ENCODE measurements around the gene CTDNEP1.

The CTDNEP1 gene

DNA sequence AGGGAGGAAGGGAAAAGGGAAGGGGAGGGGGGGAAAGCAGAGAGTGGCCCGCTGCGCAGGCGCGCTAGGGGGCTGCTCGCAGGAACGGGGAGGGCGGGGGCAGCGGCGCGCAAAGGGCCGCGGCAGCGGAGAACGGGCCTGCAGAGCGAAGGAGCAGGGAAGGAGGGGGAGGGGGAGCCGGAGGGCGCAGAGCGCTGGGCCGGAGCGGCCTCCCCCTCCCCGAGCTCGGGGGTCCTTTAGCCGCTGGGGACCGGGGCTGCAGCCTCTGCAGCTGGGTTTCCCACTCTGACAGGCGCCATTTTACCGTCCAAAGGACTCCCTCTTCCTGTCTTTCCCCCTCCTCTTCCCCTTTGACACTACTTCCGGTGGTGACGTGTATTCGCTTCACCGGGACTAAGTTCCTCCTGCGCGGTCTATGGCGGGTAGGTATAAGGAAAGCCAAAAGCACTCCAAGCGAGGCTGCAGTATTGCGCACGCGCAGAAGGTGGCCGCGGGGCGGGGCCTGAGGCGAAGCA lies at the start of gene CTDNEP1:
Gene CTDNEP1 (minus strand): TSS at position 74 of the 515 bp plus-strand sequence. CDS start 438 bp downstream, outside the sequence.
- peak within 1 kb of the TSS; percentile 92 for H3K9ac ChIP-seq (ENCODE audit: low read length)
- peaks cover 12% of the 10 kb centered on the region for H3K4me1 ChIP-seq (ENCODE audit: control insufficient read depth, low read depth, low read length)
- H3K27ac ChIP-seq (ENCODE audit: low read length): peak within 1 kb of the TSS; percentile 98
- H3K27me3 ChIP-seq (ENCODE audit: control insufficient read depth, insufficient read depth, low read length): no peaks in the 10 kb centered on the region
- H3K4me3 ChIP-seq (ENCODE audit: low read length): peak within 1 kb of the TSS; percentile 94
- no peaks in the 10 kb centered on the region for H3K9me3 ChIP-seq (ENCODE audit: control insufficient read depth, low read depth, low read length)
- H3K36me3 ChIP-seq (ENCODE audit: control insufficient read depth, low read depth, low read length): peaks cover 17% of the 10 kb centered on the region

DNA sequence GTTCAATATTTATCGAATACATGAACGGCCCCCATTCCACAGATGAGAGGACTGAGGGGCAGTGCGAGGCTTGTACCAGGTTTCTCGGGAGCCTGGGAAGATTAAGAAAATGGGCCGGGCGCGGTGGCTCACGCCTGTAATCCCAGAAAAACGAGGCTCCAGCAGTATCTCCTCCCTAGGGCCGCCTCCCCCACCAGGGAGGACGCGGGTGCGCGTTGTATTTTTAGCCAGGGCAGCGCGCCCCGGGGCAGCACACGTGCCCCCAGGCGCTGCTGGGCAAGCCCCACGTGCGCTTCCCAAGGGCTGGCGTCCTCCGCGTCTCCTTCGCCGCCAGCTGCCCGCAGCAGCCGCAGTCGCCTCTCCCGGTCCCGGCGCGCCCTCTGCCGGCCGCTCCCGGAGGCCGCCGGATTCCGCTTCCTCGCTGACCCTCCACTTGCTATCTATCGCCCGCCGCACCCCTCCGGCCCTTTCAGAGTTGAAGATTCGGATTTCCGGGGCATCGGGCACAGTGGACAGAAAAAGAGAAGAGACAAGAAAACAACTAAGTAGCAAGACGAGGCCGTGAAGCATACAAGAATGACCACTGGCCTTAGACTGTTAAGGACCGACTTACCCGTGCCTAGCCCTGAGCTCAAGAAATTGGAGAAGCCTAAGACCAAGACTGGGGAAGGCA lies 44.8 kb upstream of the CTDNEP1 start:
- Histone ChIP-seq H3K4me3 (ENCODE audit: low read length) (peak overlapping the region; percentile 27), H3K9me3 (ENCODE audit: control insufficient read depth, low read depth, low read length) (no peaks in the 10 kb centered on the region), H3K27ac (ENCODE audit: low read length) (no peak overlapping the region), H3K27me3 (ENCODE audit: control insufficient read depth, insufficient read depth, low read length) (peaks cover 47% of the 10 kb centered on the region), H3K4me1 (ENCODE audit: control insufficient read depth, low read depth, low read length) (peaks cover 7% of the 10 kb centered on the region), H3K9ac (ENCODE audit: low read length) (no peak overlapping the region), H3K36me3 (ENCODE audit: control insufficient read depth, low read depth, low read length) (no peaks in the 10 kb centered on the region)

DNA sequence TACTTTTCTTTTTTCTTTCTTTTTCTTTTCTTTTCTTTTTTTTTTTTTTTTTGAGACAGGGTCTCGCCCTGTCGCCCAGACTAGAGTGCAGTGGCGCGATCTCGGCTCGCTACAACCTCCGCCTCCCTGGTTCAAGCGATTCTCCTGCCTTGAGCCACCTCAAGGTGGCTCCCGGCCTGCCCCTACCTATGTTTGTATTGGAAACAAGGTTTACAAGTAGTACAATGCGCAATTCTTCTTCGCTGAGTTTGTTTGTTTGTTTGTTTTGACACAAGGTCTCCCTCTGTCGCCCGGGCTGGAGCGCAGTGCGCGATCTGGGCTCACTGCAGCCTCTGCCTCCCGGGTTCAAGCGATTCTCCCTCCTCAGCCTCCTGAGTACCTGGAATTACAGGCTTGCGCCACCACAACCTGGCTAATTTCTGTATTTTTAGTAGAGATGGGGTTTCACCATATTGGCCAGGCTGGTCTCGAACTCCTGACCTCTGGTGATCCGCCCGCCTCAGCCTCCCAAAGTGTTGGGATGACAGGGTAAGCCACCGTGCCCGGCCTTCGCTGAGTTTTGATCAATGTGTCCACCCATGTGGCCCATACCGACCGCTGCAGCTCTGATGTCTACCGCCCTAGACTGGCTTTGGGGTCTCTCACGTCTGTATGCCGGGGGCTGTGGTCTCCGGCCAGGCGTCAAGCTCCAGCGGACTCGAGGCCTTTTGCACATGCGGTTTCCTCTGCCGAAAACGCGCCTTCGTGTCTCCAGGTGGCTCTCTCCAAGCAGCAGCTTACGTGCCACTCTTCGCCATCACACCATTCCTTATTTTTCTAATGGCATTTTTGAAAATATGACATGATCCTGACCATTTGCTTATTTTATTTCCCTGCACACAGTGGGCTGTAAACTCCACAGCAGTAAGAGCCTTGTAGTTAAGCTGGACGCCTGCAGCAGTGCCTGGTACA lies 44.0 kb upstream of the CTDNEP1 start:
- H3K27me3 ChIP-seq (ENCODE audit: control insufficient read depth, insufficient read depth, low read length): peaks cover 47% of the 10 kb centered on the region
- H3K4me3 ChIP-seq (ENCODE audit: low read length): peak overlapping the region; percentile 47
- no peak overlapping the region for H3K27ac ChIP-seq (ENCODE audit: low read length)
- peaks cover 7% of the 10 kb centered on the region for H3K4me1 ChIP-seq (ENCODE audit: control insufficient read depth, low read depth, low read length)
- no peak overlapping the region for H3K9ac ChIP-seq (ENCODE audit: low read length)
- no peaks in the 10 kb centered on the region for H3K9me3 ChIP-seq (ENCODE audit: control insufficient read depth, low read depth, low read length)
- H3K36me3 ChIP-seq (ENCODE audit: control insufficient read depth, low read depth, low read length): no peaks in the 10 kb centered on the region

DNA sequence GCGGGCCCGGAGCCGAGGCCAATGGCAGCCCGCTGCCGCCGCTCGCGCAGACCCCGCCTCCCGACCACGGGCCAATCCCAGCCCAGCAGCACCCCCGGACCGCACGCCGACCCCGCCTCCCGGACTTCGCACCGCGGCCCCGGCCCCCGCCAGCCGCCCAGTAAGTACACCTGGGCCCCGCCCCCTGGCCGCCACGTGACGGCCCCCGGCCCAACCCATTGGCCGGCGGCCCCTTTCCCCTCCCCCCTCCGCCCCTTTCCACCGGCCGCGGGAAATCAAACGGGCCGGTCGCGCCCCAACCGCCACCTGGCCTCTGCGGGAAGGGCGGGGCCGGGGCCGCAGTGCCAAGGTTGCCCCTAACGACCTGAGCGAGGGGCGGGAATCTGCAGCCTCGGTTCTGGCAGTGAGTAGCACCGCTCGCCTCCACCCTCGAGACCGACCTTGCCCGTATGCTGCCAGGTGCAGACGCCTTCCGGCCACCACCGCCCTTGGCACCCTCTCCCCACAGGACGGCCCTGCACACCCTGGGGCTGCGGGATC lies 43.1 kb upstream of the CTDNEP1 start, which contains the start of gene YBX2:
Gene YBX2 (minus strand): TSS at position 26 of the 540 bp plus-strand sequence. CDS start 139 bp downstream, outside the sequence.
- Histone ChIP-seq H3K4me1 (ENCODE audit: control insufficient read depth, low read depth, low read length) (peaks cover 7% of the 10 kb centered on the region), H3K27ac (ENCODE audit: low read length) (no peak within 1 kb of the TSS), H3K27me3 (ENCODE audit: control insufficient read depth, insufficient read depth, low read length) (peaks cover 47% of the 10 kb centered on the region), H3K36me3 (ENCODE audit: control insufficient read depth, low read depth, low read length) (no peaks in the 10 kb centered on the region), H3K4me3 (ENCODE audit: low read length) (peak within 1 kb of the TSS; percentile 47), H3K9ac (ENCODE audit: low read length) (no peak within 1 kb of the TSS), H3K9me3 (ENCODE audit: control insufficient read depth, low read depth, low read length) (no peaks in the 10 kb centered on the region)

DNA sequence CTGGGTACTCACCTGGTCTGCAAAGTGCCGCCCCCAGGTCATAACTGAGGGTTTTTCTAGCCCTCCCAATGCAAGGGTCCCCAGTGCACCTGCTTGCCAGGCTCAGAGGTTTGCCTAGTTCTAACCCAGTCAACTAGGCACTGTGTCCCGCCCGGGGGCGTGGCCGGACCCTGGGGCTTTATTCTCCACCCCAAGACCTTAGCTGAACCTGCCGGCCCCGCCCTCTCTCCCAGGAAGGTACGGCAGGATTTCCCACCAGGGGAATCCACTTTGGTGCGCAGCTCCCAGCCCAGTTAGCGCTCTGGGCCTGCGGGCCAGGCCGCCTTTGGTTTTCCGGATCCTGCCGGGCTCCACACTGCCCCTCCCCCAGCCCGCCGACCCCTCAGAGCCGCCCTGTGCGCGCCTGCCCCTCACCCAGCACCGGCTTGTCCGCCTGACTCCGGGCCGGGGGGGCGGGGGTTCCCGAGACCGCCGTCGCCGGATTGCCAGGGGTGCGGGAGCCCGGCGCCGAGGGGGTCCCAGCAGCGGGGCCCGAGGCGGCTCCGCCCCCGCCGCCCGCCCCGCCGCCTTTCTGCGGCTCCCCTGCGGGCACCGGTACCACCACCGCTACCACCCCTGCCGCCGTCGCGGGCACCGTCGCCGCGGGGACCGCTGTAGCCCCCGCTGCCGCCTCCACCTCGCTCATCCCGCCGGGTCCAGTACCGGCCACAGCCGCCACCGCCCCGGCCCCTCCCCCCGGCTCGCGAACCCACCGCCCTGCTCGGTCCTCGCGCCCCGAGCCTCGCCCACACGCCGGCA lies 42.5 kb upstream of the CTDNEP1 start:
- Histone ChIP-seq H3K4me1 (ENCODE audit: control insufficient read depth, low read depth, low read length) (peaks cover 7% of the 10 kb centered on the region), H3K27ac (ENCODE audit: low read length) (no peak overlapping the region), H3K9me3 (ENCODE audit: control insufficient read depth, low read depth, low read length) (no peaks in the 10 kb centered on the region), H3K9ac (ENCODE audit: low read length) (no peak overlapping the region), H3K36me3 (ENCODE audit: control insufficient read depth, low read depth, low read length) (no peaks in the 10 kb centered on the region), H3K27me3 (ENCODE audit: control insufficient read depth, insufficient read depth, low read length) (peaks cover 47% of the 10 kb centered on the region), H3K4me3 (ENCODE audit: low read length) (peak overlapping the region; percentile 35)

DNA sequence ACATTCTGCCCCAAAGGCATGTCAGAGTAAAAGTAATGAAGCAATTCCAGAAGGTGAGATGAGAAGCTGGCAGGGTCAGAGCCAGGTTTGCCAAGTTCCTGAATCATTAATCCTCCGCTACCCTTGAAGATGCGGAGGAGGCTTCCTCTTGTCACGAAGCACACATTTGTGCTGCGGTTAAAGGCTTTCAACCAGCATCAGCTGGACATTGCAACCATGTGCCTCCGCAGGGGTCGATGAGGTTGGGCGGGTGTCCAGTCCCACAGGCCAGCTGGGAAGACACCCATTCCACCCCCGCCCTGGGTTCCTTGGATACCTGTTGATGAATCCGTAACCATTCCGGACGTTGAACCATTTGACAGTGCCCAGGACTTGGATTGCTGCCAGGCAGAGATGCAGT lies 41.6 kb upstream of the CTDNEP1 start:
- no peak overlapping the region for H3K9ac ChIP-seq (ENCODE audit: low read length)
- H3K27me3 ChIP-seq (ENCODE audit: control insufficient read depth, insufficient read depth, low read length): peaks cover 47% of the 10 kb centered on the region
- no peaks in the 10 kb centered on the region for H3K9me3 ChIP-seq (ENCODE audit: control insufficient read depth, low read depth, low read length)
- H3K4me1 ChIP-seq (ENCODE audit: control insufficient read depth, low read depth, low read length): peaks cover 7% of the 10 kb centered on the region
- H3K36me3 ChIP-seq (ENCODE audit: control insufficient read depth, low read depth, low read length): no peaks in the 10 kb centered on the region
- H3K4me3 ChIP-seq (ENCODE audit: low read length): peak overlapping the region; percentile 35
- no peak overlapping the region for H3K27ac ChIP-seq (ENCODE audit: low read length)

DNA sequence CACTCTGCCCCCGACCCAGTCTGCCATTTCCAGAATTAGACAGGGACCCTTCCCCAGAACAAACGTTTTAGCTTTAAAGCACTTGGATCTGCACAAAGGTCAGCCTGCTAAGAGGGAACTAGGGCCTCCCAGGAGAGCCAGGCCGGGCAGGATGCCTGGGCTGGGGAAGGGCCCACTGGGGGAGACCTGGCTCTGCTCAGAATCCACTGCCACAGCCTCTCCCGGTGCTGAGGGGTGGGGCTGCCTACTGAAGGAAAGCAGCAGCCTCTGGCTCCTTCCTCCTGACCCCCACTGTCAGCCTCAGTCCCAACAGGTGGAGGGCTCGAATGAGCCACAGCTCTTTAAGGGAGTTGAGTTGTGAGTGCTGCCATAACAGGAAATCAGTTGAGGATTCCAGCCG lies 41.2 kb upstream of the CTDNEP1 start:
- H3K4me1 ChIP-seq (ENCODE audit: control insufficient read depth, low read depth, low read length): peaks cover 7% of the 10 kb centered on the region
- no peak overlapping the region for H3K27ac ChIP-seq (ENCODE audit: low read length)
- peaks cover 47% of the 10 kb centered on the region for H3K27me3 ChIP-seq (ENCODE audit: control insufficient read depth, insufficient read depth, low read length)
- H3K9ac ChIP-seq (ENCODE audit: low read length): no peak overlapping the region
- no peak overlapping the region for H3K4me3 ChIP-seq (ENCODE audit: low read length)
- H3K36me3 ChIP-seq (ENCODE audit: control insufficient read depth, low read depth, low read length): no peaks in the 10 kb centered on the region
- H3K9me3 ChIP-seq (ENCODE audit: control insufficient read depth, low read depth, low read length): no peaks in the 10 kb centered on the region

DNA sequence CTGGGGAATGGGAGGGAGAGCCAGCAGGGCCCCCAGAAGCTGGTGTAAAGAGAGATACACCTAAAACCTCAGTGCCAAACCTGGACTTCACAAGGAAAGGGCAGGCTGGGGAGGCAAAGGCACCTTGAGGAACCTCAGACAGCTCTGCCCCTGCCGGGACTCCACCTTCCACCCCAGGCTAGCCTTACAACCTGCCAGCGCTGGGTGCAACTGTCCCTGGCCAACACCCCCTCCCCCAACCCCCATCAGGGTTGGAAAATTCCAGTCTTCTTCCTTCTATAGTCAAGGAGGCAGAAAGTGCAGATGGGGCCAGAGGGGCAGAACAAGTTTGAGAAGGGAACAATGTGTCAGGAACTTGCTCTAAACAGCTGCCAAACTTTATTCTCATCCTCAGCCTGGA lies 40.7 kb upstream of the CTDNEP1 start:
- H3K36me3 ChIP-seq (ENCODE audit: control insufficient read depth, low read depth, low read length): no peaks in the 10 kb centered on the region
- no peak overlapping the region for H3K27ac ChIP-seq (ENCODE audit: low read length)
- no peak overlapping the region for H3K4me3 ChIP-seq (ENCODE audit: low read length)
- no peaks in the 10 kb centered on the region for H3K9me3 ChIP-seq (ENCODE audit: control insufficient read depth, low read depth, low read length)
- peaks cover 7% of the 10 kb centered on the region for H3K4me1 ChIP-seq (ENCODE audit: control insufficient read depth, low read depth, low read length)
- peaks cover 46% of the 10 kb centered on the region for H3K27me3 ChIP-seq (ENCODE audit: control insufficient read depth, insufficient read depth, low read length)
- no peak overlapping the region for H3K9ac ChIP-seq (ENCODE audit: low read length)

DNA sequence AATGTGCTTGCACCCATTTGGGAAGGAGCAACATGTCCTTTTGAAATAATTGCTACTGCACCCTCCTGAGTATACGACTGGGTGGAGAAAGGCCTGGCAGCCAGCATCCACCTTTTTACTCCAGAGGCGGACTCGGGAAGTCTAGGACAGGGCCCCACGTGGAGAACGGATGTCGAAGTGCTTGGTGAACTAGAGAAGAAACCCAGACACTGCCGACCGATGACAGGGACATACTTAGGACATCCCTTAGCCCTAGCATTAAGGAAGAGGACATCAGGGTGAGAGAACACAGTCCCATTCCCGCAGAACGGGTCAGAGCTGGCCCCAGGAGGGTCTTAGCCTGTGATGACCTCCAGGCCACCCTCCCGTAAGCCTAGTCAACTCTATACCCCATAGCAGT lies 39.2 kb upstream of the CTDNEP1 start:
- Histone ChIP-seq H3K9me3 (ENCODE audit: control insufficient read depth, low read depth, low read length) (no peaks in the 10 kb centered on the region), H3K9ac (ENCODE audit: low read length) (no peak overlapping the region), H3K36me3 (ENCODE audit: control insufficient read depth, low read depth, low read length) (no peaks in the 10 kb centered on the region), H3K4me3 (ENCODE audit: low read length) (no peak overlapping the region), H3K4me1 (ENCODE audit: control insufficient read depth, low read depth, low read length) (no peaks in the 10 kb centered on the region), H3K27ac (ENCODE audit: low read length) (no peak overlapping the region), H3K27me3 (ENCODE audit: control insufficient read depth, insufficient read depth, low read length) (peaks cover 31% of the 10 kb centered on the region)

DNA sequence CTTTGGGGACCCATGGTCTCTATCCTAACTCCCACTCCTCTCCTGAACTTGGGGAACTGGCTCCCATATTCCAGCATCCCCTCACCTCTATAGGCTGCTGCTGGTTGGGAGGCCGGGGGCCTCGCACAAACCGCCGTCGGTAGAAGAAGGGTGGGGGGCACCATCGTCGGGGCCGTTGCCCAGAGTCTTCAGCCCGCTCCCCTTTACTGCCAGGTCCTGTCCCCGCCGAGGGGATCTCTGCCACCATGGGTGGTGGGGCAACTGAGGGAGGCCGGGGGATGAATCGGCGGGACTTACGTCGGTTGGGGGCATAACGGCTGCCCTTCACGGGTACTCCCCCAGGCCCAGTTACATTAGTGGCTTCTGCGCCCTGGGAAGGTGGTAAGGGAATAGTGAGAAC lies 38.6 kb upstream of the CTDNEP1 start:
- Histone ChIP-seq H3K27me3 (ENCODE audit: control insufficient read depth, insufficient read depth, low read length) (peaks cover 26% of the 10 kb centered on the region), H3K4me3 (ENCODE audit: low read length) (no peak overlapping the region), H3K36me3 (ENCODE audit: control insufficient read depth, low read depth, low read length) (peaks cover under 1% of the 10 kb centered on the region), H3K9me3 (ENCODE audit: control insufficient read depth, low read depth, low read length) (no peaks in the 10 kb centered on the region), H3K4me1 (ENCODE audit: control insufficient read depth, low read depth, low read length) (no peaks in the 10 kb centered on the region), H3K27ac (ENCODE audit: low read length) (no peak overlapping the region), H3K9ac (ENCODE audit: low read length) (no peak overlapping the region)
